H1 (cell line): Measurements from ENCODE around the gene DENND10. TPM values are rescaled to one million over a fixed set of nuclear protein-coding genes. Genes with fewer than 3 reads are reported as not detected.

Source experiments
- CTCF ChIA-PET: fragments of 300-600 bp; sonication (Branson Sonifier 250); formaldehyde crosslinking; loops from one replicate; lab custom pipeline; 2021; ENCODE audit not compliant: partially characterized antibody; lab: Charles Lee
- POLR2A ChIA-PET: fragments of 300-600 bp; sonication (Branson Sonifier 250); formaldehyde crosslinking; loops from one replicate; lab custom pipeline; 2021; ENCODE audit warnings: inconsistent platforms; ENCODE audit not compliant: partially characterized antibody; lab: Charles Lee
- DNase-seq, 2 experiments: peaks; one replicate each; pipeline versions ENCODE4 v3.0.0 to v3.0.0-alpha.2; 2010 to 2022; ENCODE audit warnings: low spot score in 2 of 2, low read depth in 1 of 2, mixed read lengths in 1 of 2
- FAIRE-seq: peaks from 2 replicates; lab custom pipeline; 2011; peaks lifted over from hg19 to GRCh38; lab: Jason Lieb, UNC
- H2AFZ ChIP-seq: 2 replicates; pipeline ENCODE4 v1.8.1; 2012; ENCODE audit warnings: low read length, inconsistent platforms
- H2AK5ac ChIP-seq: 2 replicates; pipeline ENCODE4 v1.6.1; 2013; ENCODE audit warnings: low read depth, low read length
- H2BK120ac ChIP-seq: replicated peaks from 2 replicates; pipeline ENCODE3; 2013; ENCODE audit warnings: low read depth, low read length, inconsistent platforms
- H2BK12ac ChIP-seq: 2 replicates; pipeline ENCODE4 v1.6.1; 2013; ENCODE audit warnings: low read depth, low read length
- H2BK15ac ChIP-seq: 2 replicates; pipeline ENCODE4 v1.6.1; 2013; ENCODE audit warnings: low read length
- H2BK20ac ChIP-seq: 2 replicates; pipeline ENCODE4 v1.6.1; 2013; ENCODE audit warnings: low read length
- H2BK5ac ChIP-seq: 2 replicates; pipeline ENCODE4 v1.6.1; 2013; ENCODE audit warnings: low read depth, low read length
- H3K14ac ChIP-seq: 2 replicates; pipeline ENCODE4 v1.6.1; 2013; ENCODE audit warnings: inconsistent platforms; ENCODE audit not compliant: insufficient read length
- H3K18ac ChIP-seq: 2 replicates; pipeline ENCODE4 v1.6.1; 2013; ENCODE audit warnings: low read length; ENCODE audit errors: extremely low read depth
- H3K23ac ChIP-seq: 2 replicates; pipeline ENCODE4 v1.6.1; 2013; ENCODE audit warnings: inconsistent platforms; ENCODE audit not compliant: insufficient read length
- H3K23me2 ChIP-seq: 2 replicates; pipeline ENCODE4 v1.6.1; 2013; ENCODE audit warnings: low read depth, low read length
- H3K27ac ChIP-seq: 2 replicates; pipeline ENCODE4 v1.6.1; 2011; ENCODE audit warnings: low read depth, low read length, inconsistent platforms
- H3K27me3 ChIP-seq, 4 experiments: replicated peaks in 1 of 4; 1 replicate in 1 of 4; 2 replicates in 3 of 4; pipeline versions ENCODE4 v1.6.1 to v1.8.1; 2011 to 2013; ENCODE audit warnings: low read length in 3 of 4, mild to moderate bottlenecking in 3 of 4, inconsistent platforms in 2 of 4, mixed read lengths in 2 of 4, moderate library complexity in 1 of 4; ENCODE audit not compliant: control insufficient read depth in 3 of 4, insufficient read depth in 3 of 4; ENCODE audit errors: extremely low read depth in 1 of 4
- H3K36me3 ChIP-seq, 4 experiments: 2 replicates each; pipeline versions ENCODE4 v1.6.1 to v1.8.1; 2011 to 2013; ENCODE audit warnings: mild to moderate bottlenecking in 4 of 4, low read length in 3 of 4, moderate library complexity in 2 of 4, control low read depth in 1 of 4, inconsistent platforms in 1 of 4; ENCODE audit not compliant: insufficient read depth in 4 of 4, control insufficient read depth in 2 of 4
- H3K4ac ChIP-seq: replicated peaks from 2 replicates; pipeline ENCODE3; 2013; ENCODE audit warnings: low read length, low read depth, mixed read lengths, inconsistent platforms; ENCODE audit not compliant: insufficient read length
- H3K4me1 ChIP-seq, 4 experiments: replicated peaks in 1 of 4; 1 replicate in 1 of 4; 2 replicates in 3 of 4; pipeline versions ENCODE4 v1.6.1 to v1.8.1; 2011 to 2013; ENCODE audit warnings: low read length in 3 of 4, inconsistent platforms in 2 of 4, mixed read lengths in 1 of 4; ENCODE audit not compliant: insufficient read depth in 4 of 4, control insufficient read depth in 3 of 4
- H3K4me2 ChIP-seq, 2 experiments: 2 replicates each; pipeline versions ENCODE4 v1.6.1 to v1.8.1; 2011 to 2013; ENCODE audit warnings: low read depth in 2 of 2, low read length in 2 of 2, control low read depth in 1 of 2, inconsistent platforms in 1 of 2, mild to moderate bottlenecking in 1 of 2; ENCODE audit not compliant: insufficient read depth in 1 of 2
- H3K4me3 ChIP-seq, 4 experiments: fragments of 200-600, 300-600 bp in 1 of 4; sonication (generic), shearing (Covaris generic), sonication (Bioruptor Twin) in 1 of 4; 2 replicates each; pipeline versions ENCODE4 v1.5.1 to v1.8.1; 2011 to 2016; ENCODE audit warnings: low read length in 4 of 4, low read depth in 3 of 4, control low read depth in 2 of 4, inconsistent platforms in 2 of 4, mild to moderate bottlenecking in 2 of 4, mixed read lengths in 1 of 4, moderate library complexity in 1 of 4; ENCODE audit not compliant: insufficient read depth in 2 of 4; ENCODE audit errors: extremely low read depth in 1 of 4
- H3K56ac ChIP-seq: replicated peaks from 2 replicates; pipeline ENCODE3; 2013; ENCODE audit warnings: low read depth, mild to moderate bottlenecking, mixed read lengths, low read length, inconsistent platforms; ENCODE audit not compliant: insufficient read length
- H3K79me1 ChIP-seq: 2 replicates; pipeline ENCODE4 v1.6.1; 2013; ENCODE audit warnings: low read depth, low read length, control low read depth
- H3K79me2 ChIP-seq, 2 experiments: 2 replicates each; pipeline versions ENCODE4 v1.6.1 to v1.8.1; 2012 to 2013; ENCODE audit warnings: low read length in 2 of 2, mild to moderate bottlenecking in 2 of 2, inconsistent platforms in 1 of 2; ENCODE audit not compliant: insufficient read depth in 2 of 2, control insufficient read depth in 1 of 2
- H3K9ac ChIP-seq, 4 experiments: replicated peaks in 1 of 4; 1 replicate in 1 of 4; 2 replicates in 3 of 4; pipeline versions ENCODE4 v1.6.1 to v1.8.1; 2011 to 2013; ENCODE audit warnings: low read depth in 3 of 4, low read length in 3 of 4, control low read depth in 2 of 4, mild to moderate bottlenecking in 2 of 4, moderate library complexity in 2 of 4, inconsistent platforms in 1 of 4; ENCODE audit errors: extremely low read depth in 1 of 4
- H3K9me3 ChIP-seq, 2 experiments: 2 replicates each; pipeline versions ENCODE4 v1.6.1 to v1.8.1; 2012 to 2013; ENCODE audit warnings: mild to moderate bottlenecking in 2 of 2, moderate library complexity in 2 of 2, control low read depth in 1 of 2, inconsistent platforms in 1 of 2, low read depth in 1 of 2, low read length in 1 of 2, mixed read lengths in 1 of 2; ENCODE audit not compliant: insufficient read depth in 2 of 2
- H4K20me1 ChIP-seq, 2 experiments: replicated peaks in 1 of 2; 2 replicates each; pipeline versions ENCODE3 to v1.8.1; 2011 to 2013; ENCODE audit warnings: inconsistent platforms in 2 of 2, low read length in 2 of 2, mild to moderate bottlenecking in 1 of 2; ENCODE audit not compliant: insufficient read depth in 2 of 2, control insufficient read depth in 1 of 2
- H4K5ac ChIP-seq: 2 replicates; pipeline ENCODE4 v1.6.1; 2013; ENCODE audit warnings: low read length, low read depth, mixed read lengths, inconsistent platforms; ENCODE audit not compliant: insufficient read length
- H4K8ac ChIP-seq: 2 replicates; pipeline ENCODE4 v1.8.0; 2013; ENCODE audit warnings: mild to moderate bottlenecking, moderate library complexity, low read length, inconsistent platforms; ENCODE audit not compliant: insufficient read depth; ENCODE audit errors: extremely low read depth
- H4K91ac ChIP-seq: replicated peaks from 2 replicates; pipeline ENCODE3; 2013; ENCODE audit warnings: low read length, mixed read lengths, inconsistent platforms; ENCODE audit not compliant: insufficient read length
- BRCA1 ChIP-seq: IDR thresholded peaks from 2 replicates; pipeline ENCODE4 v1.6.1; 2012; ENCODE audit warnings: low read depth, low read length, improper control_type of control experiment
- EP300 ChIP-seq, 2 experiments: IDR thresholded peaks; 1 replicate in 1 of 2; 2 replicates in 1 of 2; pipeline ENCODE4 v1.6.1; 2011 to 2012; ENCODE audit warnings: low read depth in 2 of 2, low read length in 2 of 2, mild to moderate bottlenecking in 2 of 2, borderline replicate concordance in 1 of 2, inconsistent platforms in 1 of 2, moderate library complexity in 1 of 2
- JUND ChIP-seq: IDR thresholded peaks from 2 replicates; pipeline ENCODE4 v1.6.1; 2011; ENCODE audit warnings: mild to moderate bottlenecking, improper control_type of control experiment, low read length
- SIN3A ChIP-seq, 2 experiments: IDR thresholded peaks in 1 of 2; conservative IDR thresholded peaks in 1 of 2; 2 replicates each; pipeline ENCODE4 v1.6.1; 2011 to 2012; ENCODE audit warnings: low read length in 2 of 2, improper control_type of control experiment in 1 of 2, low read depth in 1 of 2, mild to moderate bottlenecking in 1 of 2
- TAF1 ChIP-seq: IDR thresholded peaks from 2 replicates; pipeline ENCODE4 v1.6.1; 2011; ENCODE audit warnings: mild to moderate bottlenecking, low read depth, low read length
- TBP ChIP-seq: IDR thresholded peaks from 2 replicates; pipeline ENCODE4 v1.6.1; 2011; ENCODE audit warnings: low read depth, low read length, improper control_type of control experiment
- YY1 ChIP-seq: IDR thresholded peaks from 2 replicates; pipeline ENCODE4 v1.6.1; 2011; ENCODE audit warnings: low read depth, mild to moderate bottlenecking, low read length
- WGBS, 2 experiments: shearing (Covaris generic) in 1 of 2; methylation state at CpG; one replicate each; pipeline versions ENCODE4 v1.1.6 to v1.1.7; 2013 to 2015; ENCODE audit warnings: low lambda C conversion rate in 2 of 2, mixed read lengths in 2 of 2, inconsistent platforms in 1 of 2, low coverage in 1 of 2, missing lambda C conversion rate in 1 of 2; ENCODE audit not compliant: insufficient replicate concordance in 2 of 2, insufficient coverage in 1 of 2, insufficient read length in 1 of 2; ENCODE audit errors: extremely low coverage in 1 of 2, missing lambda C conversion rate in 1 of 2; 5-methylcytosine and 5-hydroxymethylcytosine counted together
- polyA plus RNA-seq, 7 experiments: library from polyadenylated mRNA; depleted of rRNA in 3 of 7; stranded (reverse) in 5 of 7; unstranded in 2 of 7; fragments of >200 nt in 5 of 7; fragments of 200-250 nt in 2 of 7; gene quantifications; 1 replicate in 5 of 7; 2 replicates in 1 of 7; 4 replicates in 1 of 7; pipeline versions ENCODE4 v1.2.1 to v1.2.3, GENCODE V29; 2011 to 2013; ENCODE audit warnings: missing spikeins in 2 of 7, mixed read lengths in 2 of 7
- total RNA-seq: library from RNA; stranded (reverse); fragmentation: NEBNext Ultra II Directional; extraction: Animal tissue kit (Norgen Biotek cat#: 25700); gene quantifications from 2 replicates; pipeline ENCODE4 v1.2.1, GENCODE V29; 2021
- TF ChIP-seq, protein P1 (sequence below), 3 experiments: IDR thresholded peaks; 1 replicate in 2 of 3; 2 replicates in 1 of 3; pipeline versions ENCODE4 v1.5.1 to v1.6.1; 2011; ENCODE audit warnings: low read length in 3 of 3, mild to moderate bottlenecking in 3 of 3, inconsistent platforms in 2 of 3, low read depth in 1 of 3, moderate library complexity in 1 of 3; ENCODE audit not compliant: insufficient read depth in 1 of 3; ENCODE audit errors: control extremely low read depth in 1 of 3

DENND10 gene
- total and polyA plus RNA-seq, 2 of the 8 experiments (the other 6 are each of a cell fraction or from before 2014, with no cell fraction given) = 49.3 to 64.4 TPM

DNA sequence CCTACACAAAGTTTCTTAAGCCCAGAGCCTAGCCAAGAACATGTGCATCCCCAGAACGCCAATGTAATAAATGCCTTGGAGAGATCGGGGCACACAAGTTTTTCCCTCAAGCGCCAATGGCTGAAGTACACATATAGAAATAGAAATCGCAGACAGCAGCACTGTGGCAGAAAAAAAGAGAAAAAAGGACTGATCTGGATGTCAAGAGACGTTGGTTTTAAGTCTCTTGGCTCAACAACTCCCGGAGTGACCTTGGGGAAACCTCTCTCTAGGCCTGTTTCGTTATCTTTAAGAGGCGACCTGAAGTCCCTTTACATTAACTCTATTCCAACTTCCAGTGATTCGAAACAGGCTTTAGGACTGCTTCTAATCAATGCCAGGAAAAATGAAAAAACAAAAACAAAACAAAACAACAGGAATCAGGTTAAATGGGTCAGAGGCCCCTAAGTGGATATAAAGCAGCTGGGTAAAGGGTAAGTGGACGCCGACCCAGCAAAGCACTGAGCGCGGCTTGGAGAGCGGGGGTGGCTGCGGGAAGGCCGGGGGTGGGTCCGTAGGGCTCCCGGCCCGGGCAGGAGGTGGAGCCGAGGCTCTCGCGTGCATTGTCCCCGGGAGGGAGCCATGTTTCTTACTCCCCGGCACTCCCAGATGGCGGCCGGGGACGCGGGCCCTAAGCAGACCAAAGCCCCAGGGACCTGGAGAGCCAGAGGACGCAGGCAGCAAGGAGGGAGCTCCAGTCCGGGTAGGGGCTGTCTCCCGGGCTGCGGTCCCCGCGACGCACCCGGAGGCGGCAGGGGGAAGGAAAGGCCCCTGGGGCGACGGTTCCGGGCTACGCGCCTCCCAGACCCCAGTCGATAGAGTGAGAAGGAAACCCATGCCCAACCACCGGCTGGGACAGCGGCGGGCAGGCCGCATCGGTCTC lies 24.1 kb upstream of the DENND10 start:
- Histone ChIP-seq H3K4me3 (peak overlapping the region; percentile 77 to 96 (median 90)), H2AFZ (no peak overlapping the region), H3K27me3 (no peaks in the 10 kb centered on the region), H2BK120ac (no peak overlapping the region), H3K79me2 (peaks cover 49 to 61% of the 10 kb centered on the region in 2 experiments), H3K36me3 (peaks cover 0 to 6% (median 0%) of the 10 kb centered on the region in 4 experiments; a peak in 1 of 8 replicates), H2BK20ac (no peak overlapping the region), H3K4me2 (peak overlapping the region; percentile 71 to 73), H2AK5ac (no peak overlapping the region), H4K91ac (peak overlapping the region; percentile 97), H2BK15ac (no peak overlapping the region), H3K14ac (no peak overlapping the region), H4K8ac (peak overlapping the region; percentile 99), H2BK5ac (peak overlapping the region; percentile 83), H3K18ac (peak overlapping the region; percentile 78; the same call in 1 of the 2 replicates), H3K9ac (peak overlapping the region; percentile 95 to 100 (median 98)), H4K5ac (peak overlapping the region; percentile 96), H3K79me1 (no peaks in the 10 kb centered on the region), H3K56ac (peak overlapping the region; percentile 95), H3K9me3 (no peaks in the 10 kb centered on the region), H3K23ac (no peak overlapping the region), H2BK12ac (no peak overlapping the region), H3K4me1 (no peaks in the 10 kb centered on the region; a peak in 2 of 7 replicates), H3K4ac (peak overlapping the region; percentile 78), H4K20me1 (peaks cover 12 to 15% of the 10 kb centered on the region in 2 experiments), H3K23me2 (peaks cover 11% of the 10 kb centered on the region), H3K27ac (peak overlapping the region; percentile 97)
- 0% methylated on average over 32 of the region's 48 CpGs; no CpG with 5 or more reads in 1 of the 2 experiments for WGBS, 2 experiments
- peak in 1 of 2 experiments; percentile 63 for DNase-seq
- no peak for FAIRE-seq
- CTCF ChIA-PET = no interaction called here
- POLR2A ChIA-PET = interaction anchor here (0.7 to 4.2 kb wide), 15 partner anchors 9 to 792 kb away, joined by 3 to 30 read pairs (median 4); partner anchors contain the start of genes DENND10, MCMBP and NANOS1
- TF ChIP-seq BRCA1 (peak; percentile 28; the same call in 1 of the 2 replicates), YY1 (peak; percentile 87), TAF1 (peak; percentile 53; the same call in 1 of the 2 replicates), EP300 (IDR thresholded peaks at IDR 0.05; ENCODE audit: borderline replicate concordance in 1 of 2, low read depth in 2 of 2, low read length in 2 of 2) (no peak), TBP (peak; percentile 53; the same call in 1 of the 2 replicates), JUND (no peak), SIN3A (conservative IDR thresholded peaks at IDR 0.05 in 1 of 2, IDR thresholded peaks at IDR 0.05 in 1 of 2; ENCODE audit: low read depth in 1 of 2, low read length in 2 of 2) (peak in 1 of 2 experiments; percentile 34; a peak in 1 of 4 replicates)
- TF ChIP-seq, protein P1, sequence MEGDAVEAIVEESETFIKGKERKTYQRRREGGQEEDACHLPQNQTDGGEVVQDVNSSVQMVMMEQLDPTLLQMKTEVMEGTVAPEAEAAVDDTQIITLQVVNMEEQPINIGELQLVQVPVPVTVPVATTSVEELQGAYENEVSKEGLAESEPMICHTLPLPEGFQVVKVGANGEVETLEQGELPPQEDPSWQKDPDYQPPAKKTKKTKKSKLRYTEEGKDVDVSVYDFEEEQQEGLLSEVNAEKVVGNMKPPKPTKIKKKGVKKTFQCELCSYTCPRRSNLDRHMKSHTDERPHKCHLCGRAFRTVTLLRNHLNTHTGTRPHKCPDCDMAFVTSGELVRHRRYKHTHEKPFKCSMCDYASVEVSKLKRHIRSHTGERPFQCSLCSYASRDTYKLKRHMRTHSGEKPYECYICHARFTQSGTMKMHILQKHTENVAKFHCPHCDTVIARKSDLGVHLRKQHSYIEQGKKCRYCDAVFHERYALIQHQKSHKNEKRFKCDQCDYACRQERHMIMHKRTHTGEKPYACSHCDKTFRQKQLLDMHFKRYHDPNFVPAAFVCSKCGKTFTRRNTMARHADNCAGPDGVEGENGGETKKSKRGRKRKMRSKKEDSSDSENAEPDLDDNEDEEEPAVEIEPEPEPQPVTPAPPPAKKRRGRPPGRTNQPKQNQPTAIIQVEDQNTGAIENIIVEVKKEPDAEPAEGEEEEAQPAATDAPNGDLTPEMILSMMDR (IDR thresholded peaks at IDR 0.05; ENCODE audit: control extremely low read depth in 1 of 3, insufficient read depth in 1 of 3, low read depth in 1 of 3, low read length in 3 of 3) = no peak
